GM12878 (cell line): ENCODE measurements around the gene WDR38. TPM values are rescaled to one million over a fixed set of nuclear protein-coding genes. Genes with fewer than 3 reads are reported as not detected.

Source experiments
- CUX1 ChIP-seq: IDR thresholded peaks from 2 replicates; pipeline ENCODE4 v1.6.1; 2012; ENCODE audit warnings: improper control_type of control experiment, low read depth, low read length; ENCODE audit not compliant: insufficient replicate concordance
- GATAD2B ChIP-seq: fragments of 450-650 bp; conservative IDR thresholded peaks from 2 replicates; pipeline ENCODE4 v1.6.1; 2017; ENCODE audit warnings: low read depth, mild to moderate bottlenecking, moderate library complexity
- NR2C1 ChIP-seq: fragments of 450-650 bp; IDR thresholded peaks from 2 replicates; pipeline ENCODE4 v1.6.1; 2017; ENCODE audit warnings: antibody characterized with exemption, mild to moderate bottlenecking, moderate library complexity
- NRF1 ChIP-seq: conservative IDR thresholded peaks from 2 replicates; pipeline ENCODE4 v1.6.1; 2011; ENCODE audit warnings: mild to moderate bottlenecking, low read depth, low read length, improper control_type of control experiment
- PBX3 ChIP-seq: IDR thresholded peaks from 2 replicates; pipeline ENCODE4 v1.6.1; 2011; ENCODE audit warnings: mild to moderate bottlenecking, low read depth, low read length, moderate library complexity; ENCODE audit not compliant: insufficient replicate concordance
- TCF12 ChIP-seq: IDR thresholded peaks from 2 replicates; pipeline ENCODE4 v1.6.1; 2011; ENCODE audit warnings: low read depth, mild to moderate bottlenecking, low read length
- ZBTB40 ChIP-seq: fragments of 450-650 bp; IDR thresholded peaks from 2 replicates; pipeline ENCODE4 v1.6.1; 2016; ENCODE audit warnings: mild to moderate bottlenecking, moderate library complexity, borderline replicate concordance
- polyA plus RNA-seq, 11 experiments: library from polyadenylated mRNA; depleted of rRNA in 4 of 11; unstranded in 6 of 11; stranded (reverse) in 5 of 11; fragments of >200 nt; fragmentation: Nextera tagmentation in 4 of 11; fragmentation: Illumina TruSeq in 1 of 11; extraction: Ambion mirVana in 4 of 11; extraction: Trizol in 1 of 11; gene quantifications; 1 replicate in 1 of 11; 2 replicates in 10 of 11; pipeline versions ENCODE4 v1.2.1 to v1.2.3, GENCODE V29; 2011 to 2016; ENCODE audit warnings: inconsistent platforms in 2 of 11, missing spikeins in 2 of 11, low read depth in 1 of 11
- total RNA-seq, 4 experiments: library from RNA; depleted of rRNA in 3 of 4; stranded (reverse); fragments of >200 nt in 3 of 4; fragmentation: Illumina TruSeq in 1 of 4; extraction: Trizol in 1 of 4; gene quantifications; 2 replicates each; pipeline versions ENCODE4 v1.2.1 to v1.2.3, GENCODE V29; 2013 to 2021

The WDR38 gene
- total and polyA plus RNA-seq, 10 of the 15 experiments (the other 5 are each of a cell fraction or from before 2014, with no cell fraction given): not detected

GRCh38 chr9:124808246-124808956 lies 44.9 kb upstream of the WDR38 start (continued):
- TF ChIP-seq ZBTB40 (no peak), PBX3 (no peak), NRF1 (no peak), TCF12 (no peak), GATAD2B (no peak), NR2C1 (no peak), CUX1 (no peak)
- TF ChIP-seq, all 136 proteins: peak for 0
